NCI-H2107 (cell line): ENCODE results near the gene OTUD1.

Source experiments
- DNase-seq: peaks from one replicate; lab custom pipeline; 2025; lab: John Stamatoyannopoulos, UW

OTUD1 gene

DNA sequence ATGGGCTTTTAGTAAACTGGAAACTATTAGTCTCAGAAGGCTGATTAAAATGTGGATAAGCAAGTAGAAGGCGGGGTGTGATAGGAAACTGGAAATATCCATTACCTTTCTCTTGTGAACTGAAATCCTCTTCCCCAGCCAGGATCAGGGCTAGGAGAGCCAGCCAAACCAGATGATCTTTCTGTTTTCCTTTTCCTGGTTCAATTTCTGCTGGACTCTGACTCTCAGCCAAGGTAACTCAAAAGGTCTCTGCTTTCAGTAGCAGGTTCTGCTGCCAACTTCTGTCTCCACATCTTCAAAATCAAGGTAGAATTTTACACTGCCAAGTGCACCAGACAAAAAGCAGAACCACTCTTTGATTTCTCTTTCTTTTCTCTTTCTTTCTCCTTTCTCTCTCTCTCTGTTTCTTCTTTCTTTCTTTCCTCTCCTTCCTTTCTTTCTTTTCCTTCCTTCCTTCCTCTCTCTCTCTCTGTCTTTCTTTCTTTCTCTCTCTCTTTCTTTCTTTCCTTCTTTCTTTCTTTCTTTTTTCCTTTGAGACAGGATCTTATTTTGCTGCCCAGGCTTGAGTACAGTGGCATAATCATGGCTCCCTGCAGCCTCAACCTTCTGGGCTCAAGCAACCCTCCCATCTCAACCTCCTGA is 30.8 kb downstream of the OTUD1 start:
- no peak for DNase-seq

DNA sequence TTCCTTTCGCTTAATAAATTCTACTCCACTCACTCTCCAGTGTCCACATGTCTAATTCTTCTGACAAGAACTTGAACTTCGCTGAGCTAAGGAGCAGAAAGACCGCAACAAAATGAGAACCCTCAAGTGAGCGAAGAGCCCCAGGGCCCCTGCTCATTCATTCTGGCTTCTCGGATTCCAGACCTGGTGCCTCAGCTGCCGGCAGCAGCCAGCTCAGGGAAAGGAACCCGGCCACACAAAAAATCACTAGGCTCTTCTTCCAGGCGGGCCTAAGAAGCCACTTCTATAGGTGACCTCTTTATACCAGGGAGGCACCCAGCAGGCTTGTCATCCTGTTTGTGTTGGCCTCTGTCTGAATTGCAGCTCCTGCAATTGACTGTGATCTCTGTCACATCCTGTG is 33.3 kb downstream of the OTUD1 start:
- DNase-seq = no peak

DNA sequence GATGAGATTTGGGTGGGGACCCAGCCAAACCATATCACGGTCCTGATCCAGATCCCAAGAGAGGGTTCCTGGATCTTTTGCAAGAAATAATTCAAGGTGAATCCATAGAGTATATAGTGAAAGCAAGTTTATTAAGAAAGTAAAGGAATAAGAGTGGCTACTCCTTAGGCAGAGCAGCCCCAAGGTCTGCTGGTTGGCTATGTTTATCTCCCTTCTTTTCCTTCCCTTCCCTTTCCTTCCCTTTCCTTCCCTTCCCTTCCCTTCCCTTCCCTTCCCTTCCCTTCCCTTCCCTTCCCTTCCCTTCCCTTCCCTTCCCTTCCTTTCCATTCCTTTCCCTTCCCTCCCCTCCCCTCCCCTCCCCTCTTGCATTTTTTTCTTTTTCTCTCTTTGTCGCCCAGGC is 35.2 kb downstream of the OTUD1 start:
- DNase-seq = no peak

DNA sequence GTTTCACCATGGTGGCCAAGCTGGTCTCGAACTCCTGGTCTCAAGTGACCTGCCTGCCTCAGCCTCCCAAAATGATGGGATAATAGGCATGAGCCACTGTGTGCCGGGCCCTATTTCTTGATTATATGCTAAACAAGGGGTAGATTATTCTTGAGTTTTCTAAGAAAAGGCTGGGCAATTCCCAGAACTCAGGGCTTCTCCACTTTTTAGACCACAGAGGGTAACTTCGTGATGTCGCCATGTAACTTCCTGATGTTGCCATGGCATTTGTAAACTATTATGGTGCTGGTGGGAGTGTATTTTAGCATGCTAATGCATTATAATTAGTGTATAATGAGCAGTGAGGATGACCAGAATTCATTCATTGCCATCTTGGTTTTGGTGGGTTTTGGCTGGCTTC is 35.8 kb downstream of the OTUD1 start:
- no peak for DNase-seq

DNA sequence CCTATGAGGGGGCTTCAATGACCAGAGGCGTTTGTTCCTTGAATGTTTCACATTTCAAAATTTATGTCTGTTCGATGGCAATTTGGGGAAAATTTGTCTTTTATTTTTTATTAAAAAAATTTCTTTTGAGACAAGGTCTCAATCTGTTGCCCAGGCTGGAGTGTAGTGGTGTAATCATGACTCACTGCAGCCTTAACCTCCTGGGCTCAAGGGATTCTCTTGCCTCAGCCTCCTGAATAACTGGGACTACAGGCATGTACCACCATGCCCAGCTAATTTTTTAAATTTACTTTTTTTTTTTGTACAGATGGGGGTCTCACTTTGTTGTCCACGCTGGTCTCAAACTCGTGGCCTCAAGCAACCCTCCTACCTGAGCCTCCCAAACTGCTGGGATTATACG is 39.7 kb downstream of the OTUD1 start:
- no peak for DNase-seq

DNA sequence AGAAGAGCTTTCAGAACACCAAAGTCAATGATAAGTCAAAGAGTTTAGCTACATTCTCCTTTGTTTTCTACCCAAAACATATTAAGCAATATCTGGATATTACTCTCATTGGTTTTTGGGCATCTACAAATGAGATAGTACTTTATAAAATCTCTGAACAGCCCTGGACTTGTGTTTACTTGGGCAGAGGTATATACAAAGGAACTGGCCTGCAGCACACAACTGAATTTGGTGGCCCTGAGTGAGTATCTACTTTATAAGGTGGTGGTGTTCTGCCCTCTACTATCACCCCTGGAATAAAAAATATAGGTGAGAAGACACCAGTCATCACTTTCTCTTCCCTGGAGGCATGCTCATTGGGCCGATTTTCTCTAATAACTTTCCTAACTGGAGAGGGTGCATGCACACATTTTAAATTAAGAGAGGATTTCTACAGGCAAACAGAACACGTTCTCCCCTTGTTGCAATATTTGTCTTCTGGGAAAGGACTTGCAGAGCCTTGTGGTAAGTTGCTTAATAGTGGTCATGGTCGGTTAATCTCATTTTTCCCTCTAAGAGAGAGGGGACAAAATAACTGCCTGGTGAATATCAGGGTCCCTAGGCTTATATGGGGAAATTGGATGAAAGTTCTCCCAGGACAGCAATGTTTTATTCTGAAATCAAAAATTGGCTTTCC is 41.1 kb downstream of the OTUD1 start:
- DNase-seq = no peak

DNA sequence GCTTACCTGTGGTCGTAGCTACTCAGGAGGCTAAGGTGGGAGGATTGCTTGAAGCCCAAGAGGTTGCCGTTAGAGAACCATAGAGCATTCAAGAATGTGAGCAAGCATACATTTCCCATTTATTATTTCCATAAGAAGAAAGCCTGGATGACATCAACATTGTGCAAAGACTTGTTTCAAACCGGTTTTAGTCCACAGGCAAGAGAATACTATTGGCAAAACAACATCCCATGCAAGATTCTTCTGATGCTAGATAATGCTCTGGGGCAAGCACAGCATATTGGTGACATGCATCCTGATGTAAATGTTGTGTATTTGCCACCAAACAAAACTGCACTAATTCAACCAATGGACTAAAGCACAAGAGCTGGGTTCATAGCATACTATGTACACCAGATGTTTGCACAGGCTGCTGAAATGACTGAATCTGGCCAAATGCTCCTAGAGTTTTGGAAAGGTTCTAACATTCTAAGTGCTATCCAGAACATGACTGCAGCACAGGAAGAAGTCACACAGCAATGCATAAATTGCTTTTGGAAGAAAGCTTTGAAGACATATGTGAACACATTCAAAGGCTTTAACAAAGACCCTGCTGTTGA is 42.6 kb downstream of the OTUD1 start:
- no peak for DNase-seq

DNA sequence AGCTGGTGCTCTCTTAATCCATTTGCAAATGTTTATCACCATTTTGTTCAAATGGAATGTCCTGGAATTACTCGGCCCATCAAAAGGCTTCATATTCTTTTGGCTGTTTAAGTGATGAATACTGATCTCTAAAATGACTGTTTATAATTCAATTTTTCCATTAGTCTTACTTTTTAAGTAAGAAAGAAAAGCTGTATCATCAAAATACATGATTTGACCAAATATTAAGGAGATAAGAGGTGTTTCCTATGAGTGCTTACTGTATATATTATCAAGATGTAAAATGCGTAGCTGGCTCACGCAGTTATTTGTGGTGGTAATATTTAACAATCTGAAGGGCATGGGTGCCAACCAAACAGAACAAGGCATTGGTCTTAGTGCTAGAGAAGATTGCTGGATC is 51.2 kb downstream of the OTUD1 start:
- no peak for DNase-seq
